K562 (cell line): Measurements from ENCODE around the gene DHCR24. TPM values are rescaled to one million over a fixed set of nuclear protein-coding genes. Genes with fewer than 3 reads are reported as not detected.

Source experiments
- ATAC-seq: fragments of 200-7000 bp; cut with Tn5 transposase; 3 replicates; pipeline ENCODE4 v1.9.1; 2020; ENCODE audit warnings: moderate library complexity
- BruUV-seq: library from RNA; stranded (reverse); fragments of 400-500 nt; replicated peaks from 2 replicates; lab custom pipeline; 2021; lab: Mats Ljungman, UMichigan
- CTCF ChIA-PET: fragments of 300-600 bp; formaldehyde crosslinking; extraction: SDS; loops from one replicate; lab custom pipeline; 2021; ENCODE audit warnings: low intra/inter-chr PET ratio; lab: Yijun Ruan, JAX
- POLR2A ChIA-PET: fragments of 300-600, 350-650 bp; sonication (Branson Sonifier 250); formaldehyde crosslinking; extraction: SDS; loops from one replicate; lab custom pipeline; 2021; ENCODE audit warnings: antibody characterized with exemption, inconsistent platforms; lab: Yijun Ruan, JAX
- DNase-seq, 4 experiments: peaks; one replicate each; pipeline versions ENCODE4 v3.0.0 to v3.0.0-alpha.2; 2011 to 2018; ENCODE audit warnings: low spot score in 3 of 4, mixed read lengths in 3 of 4; ENCODE audit errors: extremely low read depth in 1 of 4
- FAIRE-seq: peaks from 2 replicates; lab custom pipeline; 2011; peaks lifted over from hg19 to GRCh38; lab: Jason Lieb, UNC
- H2AFZ ChIP-seq: 2 replicates; pipeline ENCODE4 v1.6.0; 2011; ENCODE audit warnings: low read depth, low read length, control low read depth, inconsistent platforms
- H3K27ac ChIP-seq: fragments of 200-600 bp; 3 replicates; pipeline ENCODE4 v1.8.0; 2011; ENCODE audit warnings: low read depth, mild to moderate bottlenecking, control low read depth, inconsistent platforms, low read length, moderate library complexity, mixed read lengths; ENCODE audit errors: extremely low read depth
- H3K27me3 ChIP-seq, 2 experiments: fragments of 300-600 bp in 1 of 2; 2 replicates in 1 of 2; 3 replicates in 1 of 2; pipeline versions ENCODE4 v1.6.0 to v1.8.0; 2011; ENCODE audit warnings: inconsistent platforms in 2 of 2, low read length in 2 of 2, mild to moderate bottlenecking in 1 of 2, mixed read lengths in 1 of 2, moderate library complexity in 1 of 2; ENCODE audit not compliant: control insufficient read depth in 2 of 2, insufficient read depth in 2 of 2
- H3K36me3 ChIP-seq: fragments of 300-600 bp; 3 replicates; pipeline ENCODE4 v1.8.0; 2011; ENCODE audit warnings: mild to moderate bottlenecking, low read length, inconsistent platforms; ENCODE audit not compliant: control insufficient read depth, insufficient read depth
- H3K4me1 ChIP-seq, 2 experiments: fragments of 200-600 bp in 1 of 2; replicated peaks in 1 of 2; 2 replicates in 1 of 2; 3 replicates in 1 of 2; pipeline versions ENCODE4 v1.5.1 to v1.8.0; 2011; ENCODE audit warnings: inconsistent platforms in 2 of 2, low read length in 2 of 2, mild to moderate bottlenecking in 1 of 2, mixed read lengths in 1 of 2, moderate library complexity in 1 of 2; ENCODE audit not compliant: control insufficient read depth in 2 of 2, insufficient read depth in 2 of 2
- H3K4me2 ChIP-seq: 2 replicates; pipeline ENCODE4 v1.6.1; 2011; ENCODE audit warnings: low read length, control low read depth, inconsistent platforms, mixed read lengths; ENCODE audit not compliant: insufficient read depth
- H3K4me3 ChIP-seq: fragments of 200-600 bp; sonication (generic), shearing (Covaris generic); 2 replicates; pipeline ENCODE4 v1.5.1; 2016; ENCODE audit warnings: control low read depth, inconsistent platforms
- H3K79me2 ChIP-seq: fragments of 200-600 bp; 3 replicates; pipeline ENCODE4 v1.8.0; 2011; ENCODE audit warnings: low read length, inconsistent platforms; ENCODE audit not compliant: control insufficient read depth, insufficient read depth
- H3K9ac ChIP-seq, 2 experiments: 2 replicates each; pipeline versions ENCODE4 v1.6.0 to v1.6.1; 2011; ENCODE audit warnings: low read depth in 2 of 2, low read length in 2 of 2, control low read depth in 1 of 2, inconsistent platforms in 1 of 2, mild to moderate bottlenecking in 1 of 2, mixed read lengths in 1 of 2; ENCODE audit not compliant: insufficient read depth in 1 of 2
- H3K9me1 ChIP-seq: one replicate; pipeline ENCODE4 v1.6.0; 2011; ENCODE audit warnings: inconsistent platforms, mild to moderate bottlenecking, low read length, moderate library complexity; ENCODE audit not compliant: control insufficient read depth, insufficient read depth
- H3K9me3 ChIP-seq: replicated peaks from 2 replicates; pipeline ENCODE4 v1.5.1; 2011; ENCODE audit warnings: low read depth, low read length, inconsistent platforms; ENCODE audit not compliant: control insufficient read depth, insufficient read depth
- H4K20me1 ChIP-seq: replicated peaks from 2 replicates; pipeline ENCODE4 v1.6.1; 2011; ENCODE audit warnings: low read length, inconsistent platforms, mixed read lengths; ENCODE audit not compliant: control insufficient read depth, insufficient read depth
- CTCF ChIP-seq, 3 experiments: IDR thresholded peaks in 2 of 3; conservative IDR thresholded peaks in 1 of 3; 2 replicates each; pipeline ENCODE4 v1.5.1; 2011 to 2012; ENCODE audit warnings: low read length in 3 of 3, mild to moderate bottlenecking in 3 of 3, control low read depth in 2 of 3, improper control_type of control experiment in 1 of 3, inconsistent platforms in 1 of 3, low read depth in 1 of 3, mixed read lengths in 1 of 3, moderate library complexity in 1 of 3; ENCODE audit not compliant: insufficient read depth in 2 of 3
- MCM7 ChIP-seq, 2 experiments: fragments of 450-650 bp; IDR thresholded peaks; 2 replicates each; pipeline ENCODE4 v1.6.1; 2016 to 2018
- POLR2AphosphoS5 ChIP-seq: IDR thresholded peaks from 2 replicates; pipeline ENCODE4 v1.6.1; 2011; ENCODE audit warnings: mild to moderate bottlenecking, low read depth, low read length, moderate library complexity; ENCODE audit not compliant: control insufficient read depth, insufficient read depth
- RAD21 ChIP-seq, 2 experiments: fragments of 250-450 bp in 1 of 2; fragments of 450-650 bp in 1 of 2; sonication (Bioruptor Pico) in 1 of 2; formaldehyde crosslinking in 1 of 2; IDR thresholded peaks in 1 of 2; conservative IDR thresholded peaks in 1 of 2; 2 replicates each; pipeline versions ENCODE4 v1.4.0 to v1.8.0; 2020 to 2022; ENCODE audit warnings: mild to moderate bottlenecking in 2 of 2, moderate library complexity in 1 of 2
- SIRT6 ChIP-seq: IDR thresholded peaks from one replicate; pipeline ENCODE4 v1.6.1; 2012; ENCODE audit warnings: low read depth, mild to moderate bottlenecking, control low read depth, inconsistent platforms, low read length, moderate library complexity
- ZNF639 ChIP-seq, 2 experiments: fragments of 200-800 bp in 1 of 2; sonication (Bioruptor generic) in 1 of 2; sonication (generic) in 1 of 2; formaldehyde crosslinking in 1 of 2; IDR thresholded peaks in 1 of 2; conservative IDR thresholded peaks in 1 of 2; 2 replicates each; pipeline versions ENCODE4 v1.5.0 to v1.6.1; 2016 to 2020; ENCODE audit warnings: missing compliant biosample characterization in 1 of 2, missing genetic modification characterization in 1 of 2, missing genetic modification reagents in 1 of 2
- WGBS: fragments of 100-300 bp; shearing (Covaris generic); methylation state at CpG from one replicate; pipeline ENCODE4 v1.1.6; 2016; ENCODE audit warnings: low coverage, mixed read lengths; ENCODE audit not compliant: insufficient coverage; ENCODE audit errors: missing lambda C conversion rate; 5-methylcytosine and 5-hydroxymethylcytosine counted together
- in situ Hi-C: fragments of 300-500 bp; cut with MboI; formaldehyde crosslinking; loops from 4 replicates; pipeline ENCODE4 v1.15.0; 2018; ENCODE audit warnings: inconsistent platforms, mixed read lengths
- intact Hi-C: fragments of 100-400 bp; cut with micrococcal nuclease; formaldehyde crosslinking; loops from 2 replicates; pipeline ENCODE4 v1.14.2; 2022
- polyA plus RNA-seq, 8 experiments: library from polyadenylated mRNA; depleted of rRNA in 4 of 8; stranded (reverse) in 5 of 8; unstranded in 3 of 8; fragments of >200 nt; fragmentation: Nextera tagmentation in 2 of 8; fragmentation: Illumina TruSeq in 1 of 8; extraction: Ambion mirVana in 2 of 8; extraction: Trizol in 1 of 8; gene quantifications; 2 replicates each; pipeline versions ENCODE4 v1.2.1 to v1.2.3, GENCODE V29; 2011 to 2014; ENCODE audit warnings: inconsistent platforms in 1 of 8, missing spikeins in 1 of 8
- total RNA-seq, 7 experiments: library from RNA; depleted of rRNA in 6 of 7; stranded (reverse); fragments of >200 nt in 6 of 7; fragmentation: Illumina TruSeq in 2 of 7; extraction: Trizol in 2 of 7; gene quantifications; 2 replicates each; pipeline versions ENCODE4 v1.2.1 to v1.2.3, GENCODE V29; 2011 to 2021; ENCODE audit warnings: low replicate concordance in 1 of 7
- TF ChIP-seq, protein P1 (sequence below): fragments of 450-650 bp; IDR thresholded peaks from 2 replicates; pipeline ENCODE4 v1.6.1; 2016; ENCODE audit warnings: low read depth
- TF ChIP-seq, protein P2 (sequence below): fragments of 450-650 bp; conservative IDR thresholded peaks from 2 replicates; pipeline ENCODE4 v1.6.1; 2016; ENCODE audit warnings: missing genetic modification characterization, low read depth, mild to moderate bottlenecking, missing compliant biosample characterization, moderate library complexity

Gene DHCR24
- total and polyA plus RNA-seq, 9 of the 15 experiments (the other 6 are each of a cell fraction or from before 2014, with no cell fraction given), result 23.4 to 161 (median 79.9) TPM

DNA sequence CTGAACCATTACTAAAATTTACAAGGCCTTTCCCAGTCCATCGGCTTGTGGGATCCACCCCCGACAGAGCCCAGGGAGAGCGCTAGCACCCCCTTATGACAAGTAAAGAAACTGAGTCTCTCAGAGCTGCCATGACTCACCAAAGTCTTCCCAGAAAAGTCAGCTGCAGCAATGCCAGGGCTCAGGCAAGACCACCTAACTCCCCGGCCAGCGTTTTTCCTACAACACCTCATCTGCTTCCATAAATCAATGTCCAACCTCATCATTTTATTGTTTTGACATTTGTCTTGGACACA is 15.0 kb downstream of the DHCR24 start:
- peaks cover 5% of the 10 kb centered on the region; the same call in 2 of the 3 replicates for H3K79me2 ChIP-seq
- BruUV-seq, result no TSS peak
- in situ Hi-C loops (no loop called here), intact Hi-C loops (no loop called here)
- H2AFZ ChIP-seq, result no peak overlapping the region
- H3K36me3 ChIP-seq, result peaks cover 93% of the 10 kb centered on the region
- 0 out of 2 replicates have a peak, but pooled peaks cover 8% of the 10 kb centered on the region for H4K20me1 ChIP-seq
- H3K4me3 ChIP-seq, result no peak overlapping the region
- no peak overlapping the region for H3K9ac ChIP-seq
- H3K27me3 ChIP-seq, result no peaks in the 10 kb centered on the region
- CTCF ChIA-PET, result no interaction called here
- H3K4me1 ChIP-seq, result no peaks in the 10 kb centered on the region
- no peaks in the 10 kb centered on the region for H3K9me3 ChIP-seq
- H3K4me2 ChIP-seq, result no peak overlapping the region
- FAIRE-seq (no peak), ATAC-seq (no peak), DNase-seq (peak in 1 of 4 experiments; percentile 22)
- WGBS, result 90% methylated on average over 5 of the region's 5 CpGs
- no peak overlapping the region for H3K27ac ChIP-seq
- H3K9me1 ChIP-seq, result no peaks in the 10 kb centered on the region
- TF ChIP-seq, protein P1, sequence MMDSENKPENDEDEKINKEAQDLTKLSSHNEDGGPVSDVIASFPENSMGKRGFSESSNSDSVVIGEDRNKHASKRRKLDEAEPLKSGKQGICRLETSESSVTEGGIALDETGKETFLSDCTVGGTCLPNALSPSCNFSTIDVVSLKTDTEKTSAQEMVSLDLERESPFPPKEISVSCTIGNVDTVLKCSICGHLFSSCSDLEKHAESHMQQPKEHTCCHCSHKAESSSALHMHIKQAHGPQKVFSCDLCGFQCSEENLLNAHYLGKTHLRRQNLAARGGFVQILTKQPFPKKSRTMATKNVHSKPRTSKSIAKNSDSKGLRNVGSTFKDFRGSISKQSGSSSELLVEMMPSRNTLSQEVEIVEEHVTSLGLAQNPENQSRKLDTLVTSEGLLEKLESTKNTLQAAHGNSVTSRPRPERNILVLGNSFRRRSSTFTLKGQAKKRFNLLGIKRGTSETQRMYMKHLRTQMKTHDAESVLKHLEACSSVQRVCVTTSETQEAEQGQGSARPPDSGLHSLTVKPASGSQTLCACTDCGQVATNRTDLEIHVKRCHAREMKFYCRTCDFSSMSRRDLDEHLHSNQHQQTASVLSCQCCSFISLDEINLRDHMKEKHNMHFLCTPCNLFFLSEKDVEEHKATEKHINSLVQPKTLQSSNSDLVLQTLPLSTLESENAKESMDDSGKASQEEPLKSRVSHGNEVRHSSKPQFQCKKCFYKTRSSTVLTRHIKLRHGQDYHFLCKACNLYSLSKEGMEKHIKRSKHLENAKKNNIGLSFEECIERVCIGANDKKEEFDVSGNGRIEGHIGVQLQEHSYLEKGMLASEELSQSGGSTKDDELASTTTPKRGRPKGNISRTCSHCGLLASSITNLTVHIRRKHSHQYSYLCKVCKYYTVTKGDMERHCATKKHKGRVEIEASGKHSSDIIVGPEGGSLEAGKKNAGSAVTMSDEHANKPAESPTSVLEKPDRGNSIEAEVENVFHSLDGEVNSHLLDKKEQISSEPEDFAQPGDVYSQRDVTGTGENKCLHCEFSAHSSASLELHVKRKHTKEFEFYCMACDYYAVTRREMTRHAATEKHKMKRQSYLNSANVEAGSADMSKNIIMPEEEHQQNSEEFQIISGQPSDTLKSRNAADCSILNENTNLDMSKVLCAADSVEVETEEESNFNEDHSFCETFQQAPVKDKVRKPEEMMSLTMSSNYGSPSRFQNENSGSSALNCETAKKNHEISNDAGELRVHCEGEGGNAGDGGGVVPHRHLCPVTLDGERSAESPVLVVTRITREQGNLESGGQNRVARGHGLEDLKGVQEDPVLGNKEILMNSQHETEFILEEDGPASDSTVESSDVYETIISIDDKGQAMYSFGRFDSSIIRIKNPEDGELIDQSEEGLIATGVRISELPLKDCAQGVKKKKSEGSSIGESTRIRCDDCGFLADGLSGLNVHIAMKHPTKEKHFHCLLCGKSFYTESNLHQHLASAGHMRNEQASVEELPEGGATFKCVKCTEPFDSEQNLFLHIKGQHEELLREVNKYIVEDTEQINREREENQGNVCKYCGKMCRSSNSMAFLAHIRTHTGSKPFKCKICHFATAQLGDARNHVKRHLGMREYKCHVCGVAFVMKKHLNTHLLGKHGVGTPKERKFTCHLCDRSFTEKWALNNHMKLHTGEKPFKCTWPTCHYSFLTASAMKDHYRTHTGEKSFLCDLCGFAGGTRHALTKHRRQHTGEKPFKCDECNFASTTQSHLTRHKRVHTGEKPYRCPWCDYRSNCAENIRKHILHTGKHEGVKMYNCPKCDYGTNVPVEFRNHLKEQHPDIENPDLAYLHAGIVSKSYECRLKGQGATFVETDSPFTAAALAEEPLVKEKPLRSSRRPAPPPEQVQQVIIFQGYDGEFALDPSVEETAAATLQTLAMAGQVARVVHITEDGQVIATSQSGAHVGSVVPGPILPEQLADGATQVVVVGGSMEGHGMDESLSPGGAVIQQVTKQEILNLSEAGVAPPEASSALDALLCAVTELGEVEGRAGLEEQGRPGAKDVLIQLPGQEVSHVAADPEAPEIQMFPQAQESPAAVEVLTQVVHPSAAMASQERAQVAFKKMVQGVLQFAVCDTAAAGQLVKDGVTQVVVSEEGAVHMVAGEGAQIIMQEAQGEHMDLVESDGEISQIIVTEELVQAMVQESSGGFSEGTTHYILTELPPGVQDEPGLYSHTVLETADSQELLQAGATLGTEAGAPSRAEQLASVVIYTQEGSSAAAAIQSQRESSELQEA, result no peak
- TF ChIP-seq CTCF (IDR thresholded peaks at IDR 0.05 in 2 of 3, conservative IDR thresholded peaks at IDR 0.05 in 1 of 3; ENCODE audit: insufficient read depth in 2 of 3, low read depth in 1 of 3, low read length in 3 of 3) (peak in 2 of 3 experiments; percentile 15 to 18; a peak in 1 of 6 replicates), ZNF639 (CRISPR knock-in tag; conservative IDR thresholded peaks at IDR 0.05 in 1 of 2, IDR thresholded peaks at IDR 0.05 in 1 of 2) (no peak), SIRT6 (no peak), MCM7 (IDR thresholded peaks at IDR 0.05) (no peak), POLR2AphosphoS5 (no peak), RAD21 (CRISPR knock-in tag; conservative IDR thresholded peaks at IDR 0.05 in 1 of 2, IDR thresholded peaks at IDR 0.05 in 1 of 2) (peak in 1 of 2 experiments; percentile 27; a peak in 2 of 4 replicates)
- TF ChIP-seq, protein P2, sequence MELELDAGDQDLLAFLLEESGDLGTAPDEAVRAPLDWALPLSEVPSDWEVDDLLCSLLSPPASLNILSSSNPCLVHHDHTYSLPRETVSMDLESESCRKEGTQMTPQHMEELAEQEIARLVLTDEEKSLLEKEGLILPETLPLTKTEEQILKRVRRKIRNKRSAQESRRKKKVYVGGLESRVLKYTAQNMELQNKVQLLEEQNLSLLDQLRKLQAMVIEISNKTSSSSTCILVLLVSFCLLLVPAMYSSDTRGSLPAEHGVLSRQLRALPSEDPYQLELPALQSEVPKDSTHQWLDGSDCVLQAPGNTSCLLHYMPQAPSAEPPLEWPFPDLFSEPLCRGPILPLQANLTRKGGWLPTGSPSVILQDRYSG (tag), result no peak
- POLR2A ChIA-PET, result interaction anchor here (0.7 to 3.0 kb wide), 4 partner anchors 10 to 26 kb away, joined by 3 to 17 read pairs (median 10); partner anchors contain the start of gene DHCR24
